ENCODE results near the gene SLC8A1. TPM values are rescaled to one million over a fixed set of nuclear protein-coding genes. Genes with fewer than 3 reads are reported as not detected.

SLC8A1 gene
- total and polyA plus RNA-seq, 10 of the 15 experiments (the other 5 are each of a cell fraction or from before 2014, with no cell fraction given), result under 0.01 to 1.2 (median 0.01) TPM; not detected in 3

DNA sequence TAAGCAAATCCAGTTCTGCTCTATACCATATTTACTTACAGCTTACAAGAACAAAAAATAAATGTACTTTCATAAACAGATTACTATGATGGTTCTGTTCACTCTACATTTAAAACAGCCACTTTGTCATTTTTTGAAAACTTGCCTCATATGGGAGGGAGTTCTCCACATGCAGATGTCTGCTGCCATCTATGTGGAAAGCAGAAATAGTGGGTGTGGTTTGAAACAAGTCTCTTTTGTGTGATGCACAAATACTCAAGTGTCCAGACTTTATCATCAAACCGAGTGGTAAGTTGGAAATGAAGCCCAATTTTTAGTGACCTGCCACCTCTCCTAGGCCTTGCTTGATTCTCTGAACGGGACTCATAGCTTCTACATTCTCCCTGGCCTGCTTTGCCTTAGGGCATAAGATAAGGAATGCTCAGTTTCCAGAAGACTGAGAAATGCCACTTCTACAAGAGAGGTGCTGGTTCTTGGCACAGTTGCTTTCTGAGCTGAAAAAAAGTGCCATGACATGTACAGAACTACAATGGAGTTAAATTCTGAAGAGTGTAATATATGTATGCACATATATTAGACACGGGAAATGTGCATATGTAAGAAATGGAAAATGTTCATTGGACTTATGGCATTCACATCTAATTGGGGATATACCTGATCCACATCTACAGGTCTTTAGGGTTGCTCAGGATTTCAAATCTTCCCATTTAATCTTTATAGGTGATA is 221.0 kb downstream of the SLC8A1 start (continued):
- TF ChIP-seq, protein P1, sequence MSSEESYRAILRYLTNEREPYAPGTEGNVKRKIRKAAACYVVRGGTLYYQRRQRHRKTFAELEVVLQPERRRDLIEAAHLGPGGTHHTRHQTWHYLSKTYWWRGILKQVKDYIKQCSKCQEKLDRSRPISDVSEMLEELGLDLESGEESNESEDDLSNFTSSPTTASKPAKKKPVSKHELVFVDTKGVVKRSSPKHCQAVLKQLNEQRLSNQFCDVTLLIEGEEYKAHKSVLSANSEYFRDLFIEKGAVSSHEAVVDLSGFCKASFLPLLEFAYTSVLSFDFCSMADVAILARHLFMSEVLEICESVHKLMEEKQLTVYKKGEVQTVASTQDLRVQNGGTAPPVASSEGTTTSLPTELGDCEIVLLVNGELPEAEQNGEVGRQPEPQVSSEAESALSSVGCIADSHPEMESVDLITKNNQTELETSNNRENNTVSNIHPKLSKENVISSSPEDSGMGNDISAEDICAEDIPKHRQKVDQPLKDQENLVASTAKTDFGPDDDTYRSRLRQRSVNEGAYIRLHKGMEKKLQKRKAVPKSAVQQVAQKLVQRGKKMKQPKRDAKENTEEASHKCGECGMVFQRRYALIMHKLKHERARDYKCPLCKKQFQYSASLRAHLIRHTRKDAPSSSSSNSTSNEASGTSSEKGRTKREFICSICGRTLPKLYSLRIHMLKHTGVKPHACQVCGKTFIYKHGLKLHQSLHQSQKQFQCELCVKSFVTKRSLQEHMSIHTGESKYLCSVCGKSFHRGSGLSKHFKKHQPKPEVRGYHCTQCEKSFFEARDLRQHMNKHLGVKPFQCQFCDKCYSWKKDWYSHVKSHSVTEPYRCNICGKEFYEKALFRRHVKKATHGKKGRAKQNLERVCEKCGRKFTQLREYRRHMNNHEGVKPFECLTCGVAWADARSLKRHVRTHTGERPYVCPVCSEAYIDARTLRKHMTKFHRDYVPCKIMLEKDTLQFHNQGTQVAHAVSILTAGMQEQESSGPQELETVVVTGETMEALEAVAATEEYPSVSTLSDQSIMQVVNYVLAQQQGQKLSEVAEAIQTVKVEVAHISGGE (CRISPR knock-in tag; IDR thresholded peaks at IDR 0.05), result no peak
- TF ChIP-seq RAD51 (IDR thresholded peaks at IDR 0.05) (no peak), RBBP5 (conservative IDR thresholded peaks at IDR 0.05) (no peak), RB1 (IDR thresholded peaks at IDR 0.05; ENCODE audit: borderline replicate concordance) (no peak)
- TF ChIP-seq, protein P2, sequence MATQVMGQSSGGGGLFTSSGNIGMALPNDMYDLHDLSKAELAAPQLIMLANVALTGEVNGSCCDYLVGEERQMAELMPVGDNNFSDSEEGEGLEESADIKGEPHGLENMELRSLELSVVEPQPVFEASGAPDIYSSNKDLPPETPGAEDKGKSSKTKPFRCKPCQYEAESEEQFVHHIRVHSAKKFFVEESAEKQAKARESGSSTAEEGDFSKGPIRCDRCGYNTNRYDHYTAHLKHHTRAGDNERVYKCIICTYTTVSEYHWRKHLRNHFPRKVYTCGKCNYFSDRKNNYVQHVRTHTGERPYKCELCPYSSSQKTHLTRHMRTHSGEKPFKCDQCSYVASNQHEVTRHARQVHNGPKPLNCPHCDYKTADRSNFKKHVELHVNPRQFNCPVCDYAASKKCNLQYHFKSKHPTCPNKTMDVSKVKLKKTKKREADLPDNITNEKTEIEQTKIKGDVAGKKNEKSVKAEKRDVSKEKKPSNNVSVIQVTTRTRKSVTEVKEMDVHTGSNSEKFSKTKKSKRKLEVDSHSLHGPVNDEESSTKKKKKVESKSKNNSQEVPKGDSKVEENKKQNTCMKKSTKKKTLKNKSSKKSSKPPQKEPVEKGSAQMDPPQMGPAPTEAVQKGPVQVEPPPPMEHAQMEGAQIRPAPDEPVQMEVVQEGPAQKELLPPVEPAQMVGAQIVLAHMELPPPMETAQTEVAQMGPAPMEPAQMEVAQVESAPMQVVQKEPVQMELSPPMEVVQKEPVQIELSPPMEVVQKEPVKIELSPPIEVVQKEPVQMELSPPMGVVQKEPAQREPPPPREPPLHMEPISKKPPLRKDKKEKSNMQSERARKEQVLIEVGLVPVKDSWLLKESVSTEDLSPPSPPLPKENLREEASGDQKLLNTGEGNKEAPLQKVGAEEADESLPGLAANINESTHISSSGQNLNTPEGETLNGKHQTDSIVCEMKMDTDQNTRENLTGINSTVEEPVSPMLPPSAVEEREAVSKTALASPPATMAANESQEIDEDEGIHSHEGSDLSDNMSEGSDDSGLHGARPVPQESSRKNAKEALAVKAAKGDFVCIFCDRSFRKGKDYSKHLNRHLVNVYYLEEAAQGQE (IDR thresholded peaks at IDR 0.05; ENCODE audit: low read depth, low read length), result no peak

Measured in GM12878 (cell line).